Pancreas (tissue), 10 donors: ENCODE data around the gene DTX3. TPM values are rescaled to one million over a fixed set of nuclear protein-coding genes. Genes with fewer than 3 reads are reported as not detected.

ENCODE experiments used
- ATAC-seq, 4 donors: fragments of 200-7000 bp; cut with Tn5 transposase; one replicate each; pipeline versions ENCODE4 v1.8.0 to v1.9.1; 2020; ENCODE audit warnings: mild to moderate bottlenecking in 4 of 4, moderate library complexity in 4 of 4
- DNase-seq, 6 donors: peaks; one replicate each; pipeline ENCODE4 v3.0.0-alpha.2; 2020
- FAIRE-seq: peaks from 2 replicates; lab custom pipeline; 2012; peaks lifted over from hg19 to GRCh38; lab: Jason Lieb, UNC
- H3K27ac ChIP-seq, 4 donors: fragments of 200-600 bp; sonication (generic); 1 replicate in 3 of 4; 2 replicates in 1 of 4; pipeline versions ENCODE4 v1.5.0 to v1.8.0; 2020
- H3K27me3 ChIP-seq, 4 donors: fragments of 200-600 bp; one replicate each; pipeline ENCODE4 v1.8.0; 2021
- H3K36me3 ChIP-seq, 3 donors: fragments of 200-600 bp; sonication (generic) in 1 of 3; one replicate each; pipeline versions ENCODE4 v1.5.0 to v1.8.0; 2020 to 2021
- H3K4me1 ChIP-seq, 3 donors: fragments of 200-600 bp; one replicate each; pipeline ENCODE4 v1.8.0; 2021
- H3K4me3 ChIP-seq, 4 donors: fragments of 200-600 bp; sonication (generic) in 2 of 4; one replicate each; pipeline versions ENCODE4 v1.5.0 to v1.8.0; 2020 to 2021
- H3K9me3 ChIP-seq, 4 donors: fragments of 200-600 bp; one replicate each; pipeline ENCODE4 v1.8.0; 2021
- CTCF ChIP-seq, 4 donors: fragments of 200-600 bp; sonication (generic) in 3 of 4; IDR thresholded peaks; one replicate each; pipeline versions ENCODE4 v1.5.0 to v1.8.0; 2021; ENCODE audit warnings: antibody characterized with exemption in 4 of 4
- WGBS, 2 donors: extraction: QIAGEN DNeasy Blood & Tissue Kit; methylation state at CpG; one replicate each; pipeline ENCODE4 v1.1.7; 2013; 5-methylcytosine and 5-hydroxymethylcytosine counted together
- intact Hi-C, 3 donors: fragments of 100-400 bp; cut with DNase I; formaldehyde crosslinking; loops; one replicate each; pipeline versions ENCODE4 v1.11.1 to v1.14.2; 2022
- polyA plus RNA-seq, 2 donors: library from polyadenylated mRNA; stranded (reverse); fragments of 200-250 nt; gene quantifications; one replicate each; pipeline ENCODE4 v1.2.3, GENCODE V29; 2013
- total RNA-seq, 6 donors: library from RNA; stranded (reverse); fragmentation: NEBNext Ultra II Directional in 4 of 6; extraction: Animal tissue kit (Norgen Biotek cat#: 25700) in 4 of 6; gene quantifications; one replicate each; pipeline versions ENCODE4 v1.2.1 to v1.2.4, GENCODE V29; 2021 to 2023
- donor health status: healthy with polysubstance abuse.
- donor health status: DM: no; HTN: no; CAD: no; lungs with moderate emphysema.
- donor health status: DM: no; HTN: no; CAD: no.
- donor health status: control.
- donor health status: control.
- donor health status: Bipolar disorder and iron deficiency.
- donor health status: DM: yes; HTN: yes; CAD: no.
- donor health status: DM: no; HTN: no; CAD: no.
- donor health status: DM: no; HTN: no; CAD: no.
- donor health status: DM: yes; HTN: yes; CAD: no.

The DTX3 gene
- total and polyA plus RNA-seq, 8 donors: 9.0 to 71.7 (median 13.5) TPM

DNA sequence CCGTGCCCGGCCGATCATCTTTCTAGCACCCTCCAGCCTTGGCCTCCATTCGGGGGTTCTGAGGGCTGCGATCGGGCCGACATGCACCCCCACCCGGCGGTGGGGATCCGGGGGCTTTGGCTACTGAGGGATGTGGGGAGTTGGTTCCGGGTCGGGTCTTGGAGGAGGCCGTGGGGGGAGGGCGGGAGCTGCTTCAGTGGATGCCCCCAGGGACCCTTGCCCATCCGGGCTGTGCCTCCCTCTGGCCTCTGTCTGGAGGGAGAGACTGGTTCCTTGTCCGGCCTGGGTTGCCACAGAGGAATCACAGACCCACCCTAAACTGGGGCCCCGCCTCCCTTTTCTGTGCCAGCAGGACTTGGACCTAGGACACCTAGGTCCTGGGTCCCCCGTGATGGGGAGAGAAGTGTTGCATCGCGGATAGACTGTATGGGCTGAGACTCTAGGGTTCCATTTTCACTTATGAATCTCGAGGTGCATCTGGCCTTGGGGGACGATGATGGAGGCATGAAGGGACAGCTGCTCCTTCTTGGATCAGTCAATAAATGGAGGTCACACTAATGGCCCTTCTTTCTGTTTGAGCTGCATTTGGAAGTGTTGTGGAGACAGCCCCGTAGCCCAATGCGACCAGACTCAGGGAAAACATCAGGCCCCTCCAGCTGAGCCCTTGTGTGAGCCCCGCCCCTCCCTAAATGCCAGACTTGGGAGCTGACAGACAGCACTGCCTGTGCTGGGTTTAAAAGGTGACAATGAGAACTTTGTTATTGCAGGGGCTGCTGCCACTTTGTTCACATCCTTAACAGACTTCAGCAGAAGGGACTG, 577 bp downstream of the DTX3 start:
- no peak for FAIRE-seq
- TF ChIP-seq CTCF (IDR thresholded peaks at IDR 0.05): no peak
- intact Hi-C loops: no loop called here
- Histone ChIP-seq H3K9me3 (no peaks in the 10 kb centered on the region), H3K36me3 (no peaks in the 10 kb centered on the region), H3K4me3 (peak overlapping the region; percentile 38 to 73 (median 64)), H3K27ac (peak overlapping the region; percentile 53 to 68 (median 66)), H3K4me1 (peaks cover 0 to 8% (median 7%) of the 10 kb centered on the region in 3 donors), H3K27me3 (no peaks in the 10 kb centered on the region)
- DNase-seq: peak in 1 of 6 donors; percentile 57
- ATAC-seq: peak; percentile 14 to 31 (median 18)
- WGBS, 2 donors: 7% methylated on average over 24 to 25 of the region's 25 CpGs

DNA sequence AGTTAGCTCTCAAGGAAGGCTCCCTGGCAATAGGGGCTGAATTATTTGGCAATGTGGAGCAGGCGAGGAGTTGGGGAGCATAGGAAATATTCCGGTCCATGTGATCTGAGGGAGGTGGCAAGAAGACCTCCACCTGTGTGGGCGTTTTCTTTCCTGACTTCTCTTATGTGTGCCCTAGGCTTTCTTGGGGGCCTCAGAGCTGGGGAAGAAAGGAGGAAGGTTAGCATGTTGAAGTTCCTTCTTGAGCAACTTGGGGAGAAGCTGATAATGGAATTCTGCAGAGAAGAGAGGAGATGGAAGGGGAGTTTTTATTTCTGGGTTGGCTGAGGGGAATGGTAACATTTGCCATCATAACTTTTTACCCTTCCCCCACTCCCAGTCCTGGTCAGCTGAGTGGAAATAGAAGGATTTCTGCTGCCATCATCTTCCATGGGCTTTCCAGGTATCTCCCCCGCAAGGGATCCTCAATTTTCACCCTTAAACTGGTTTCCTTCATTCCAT, 1.2 kb downstream of the DTX3 start:
- Histone ChIP-seq H3K27me3 (no peaks in the 10 kb centered on the region), H3K4me1 (peaks cover 0 to 8% (median 7%) of the 10 kb centered on the region in 3 donors), H3K36me3 (no peaks in the 10 kb centered on the region), H3K27ac (no peak overlapping the region), H3K4me3 (peak overlapping the region in 1 of 4 donors; percentile 73), H3K9me3 (no peaks in the 10 kb centered on the region)
- WGBS, 2 donors: 72 to 75% methylated on average over 4 of the region's 4 CpGs
- TF ChIP-seq CTCF (IDR thresholded peaks at IDR 0.05): no peak
- FAIRE-seq: no peak
- intact Hi-C loops: no loop called here
- no peak for DNase-seq
- ATAC-seq: no peak

GRCh38 chr12:57606399-57606798, 1.8 kb downstream of the DTX3 start:
- Histone ChIP-seq H3K4me1 (peaks cover 0 to 8% (median 7%) of the 10 kb centered on the region in 3 donors), H3K27me3 (no peaks in the 10 kb centered on the region), H3K27ac (no peak overlapping the region), H3K9me3 (no peaks in the 10 kb centered on the region), H3K36me3 (no peaks in the 10 kb centered on the region), H3K4me3 (no peak overlapping the region)
- DNase-seq (no peak), ATAC-seq (no peak), FAIRE-seq (no peak)
- 65 to 85% methylated on average over 2 of the region's 2 CpGs for WGBS, 2 donors
- intact Hi-C loops: no loop called here
- TF ChIP-seq CTCF (IDR thresholded peaks at IDR 0.05): no peak

DNA sequence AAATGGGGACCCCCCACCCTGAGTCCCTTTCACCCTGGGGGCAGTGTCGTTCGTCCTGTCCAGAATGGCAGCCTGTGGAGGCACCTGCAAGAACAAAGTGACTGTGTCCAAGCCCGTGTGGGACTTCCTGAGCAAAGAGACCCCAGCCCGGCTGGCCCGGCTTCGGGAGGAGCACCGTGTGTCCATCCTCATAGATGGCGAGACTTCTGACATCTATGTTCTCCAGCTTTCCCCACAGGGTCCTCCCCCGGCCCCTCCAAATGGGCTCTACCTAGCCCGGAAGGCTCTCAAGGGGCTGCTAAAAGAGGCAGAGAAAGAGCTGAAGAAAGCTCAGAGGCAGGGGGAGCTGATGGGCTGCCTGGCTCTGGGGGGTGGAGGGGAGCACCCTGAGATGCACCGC, 2.2 kb downstream of the DTX3 start:
- Histone ChIP-seq H3K4me3 (no peak overlapping the region), H3K4me1 (peaks cover 0 to 8% (median 7%) of the 10 kb centered on the region in 3 donors), H3K27me3 (no peaks in the 10 kb centered on the region), H3K36me3 (no peaks in the 10 kb centered on the region), H3K9me3 (no peaks in the 10 kb centered on the region), H3K27ac (no peak overlapping the region)
- intact Hi-C loops: no loop called here
- FAIRE-seq (no peak), DNase-seq (no peak), ATAC-seq (no peak)
- TF ChIP-seq CTCF (IDR thresholded peaks at IDR 0.05): no peak
- WGBS, 2 donors: 90 to 92% methylated on average over 11 of the region's 11 CpGs
